NB4 (cell line): ENCODE measurements around the gene DNAH9.

Experiments used
- DNase-seq: peaks from one replicate; pipeline ENCODE4 v3.0.0; 2010; ENCODE audit warnings: low read depth
- H3K4me3 ChIP-seq: one replicate; pipeline ENCODE4 v1.5.1; 2011; ENCODE audit warnings: mild to moderate bottlenecking, low read depth, low read length, moderate library complexity
- MYC ChIP-seq: IDR thresholded peaks from 2 replicates; pipeline ENCODE4 v1.6.1; 2011; ENCODE audit warnings: low read depth, low read length
- POLR2A ChIP-seq: IDR thresholded peaks from 2 replicates; pipeline ENCODE4 v1.6.1; 2011; ENCODE audit warnings: mild to moderate bottlenecking; ENCODE audit not compliant: insufficient read length; ENCODE audit errors: extremely low read depth
- TF ChIP-seq, protein P1 (sequence below): IDR thresholded peaks from one replicate; pipeline ENCODE4 v1.5.1; 2012; ENCODE audit warnings: low read depth, low read length
- TF ChIP-seq, protein P2 (sequence below): IDR thresholded peaks from 2 replicates; pipeline ENCODE4 v1.6.1; 2011; ENCODE audit warnings: low read depth, low read length

Gene DNAH9

DNA sequence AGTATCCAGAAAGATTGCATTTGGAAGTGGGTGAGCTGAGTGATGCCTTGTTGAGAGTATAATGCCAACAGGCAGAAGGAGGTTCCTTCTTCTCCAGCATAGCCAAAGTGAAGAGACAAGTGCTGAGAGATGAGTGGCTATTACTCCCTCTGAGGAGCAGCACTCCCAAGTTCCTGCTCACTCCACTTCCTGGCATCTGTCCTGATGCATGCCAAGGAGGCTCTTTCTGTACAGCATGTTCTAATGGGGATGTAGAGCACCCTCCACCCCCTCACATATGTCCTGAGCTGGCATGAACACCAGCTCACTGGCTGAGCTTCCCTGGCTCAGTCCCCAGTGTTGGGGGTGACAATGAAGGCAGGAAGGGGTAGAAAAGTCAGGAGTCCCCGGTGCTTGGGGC is 44.2 kb upstream of the DNAH9 start:
- no peak for DNase-seq
- no peak overlapping the region for H3K4me3 ChIP-seq
- TF ChIP-seq, protein P1, sequence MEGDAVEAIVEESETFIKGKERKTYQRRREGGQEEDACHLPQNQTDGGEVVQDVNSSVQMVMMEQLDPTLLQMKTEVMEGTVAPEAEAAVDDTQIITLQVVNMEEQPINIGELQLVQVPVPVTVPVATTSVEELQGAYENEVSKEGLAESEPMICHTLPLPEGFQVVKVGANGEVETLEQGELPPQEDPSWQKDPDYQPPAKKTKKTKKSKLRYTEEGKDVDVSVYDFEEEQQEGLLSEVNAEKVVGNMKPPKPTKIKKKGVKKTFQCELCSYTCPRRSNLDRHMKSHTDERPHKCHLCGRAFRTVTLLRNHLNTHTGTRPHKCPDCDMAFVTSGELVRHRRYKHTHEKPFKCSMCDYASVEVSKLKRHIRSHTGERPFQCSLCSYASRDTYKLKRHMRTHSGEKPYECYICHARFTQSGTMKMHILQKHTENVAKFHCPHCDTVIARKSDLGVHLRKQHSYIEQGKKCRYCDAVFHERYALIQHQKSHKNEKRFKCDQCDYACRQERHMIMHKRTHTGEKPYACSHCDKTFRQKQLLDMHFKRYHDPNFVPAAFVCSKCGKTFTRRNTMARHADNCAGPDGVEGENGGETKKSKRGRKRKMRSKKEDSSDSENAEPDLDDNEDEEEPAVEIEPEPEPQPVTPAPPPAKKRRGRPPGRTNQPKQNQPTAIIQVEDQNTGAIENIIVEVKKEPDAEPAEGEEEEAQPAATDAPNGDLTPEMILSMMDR, result no peak

DNA sequence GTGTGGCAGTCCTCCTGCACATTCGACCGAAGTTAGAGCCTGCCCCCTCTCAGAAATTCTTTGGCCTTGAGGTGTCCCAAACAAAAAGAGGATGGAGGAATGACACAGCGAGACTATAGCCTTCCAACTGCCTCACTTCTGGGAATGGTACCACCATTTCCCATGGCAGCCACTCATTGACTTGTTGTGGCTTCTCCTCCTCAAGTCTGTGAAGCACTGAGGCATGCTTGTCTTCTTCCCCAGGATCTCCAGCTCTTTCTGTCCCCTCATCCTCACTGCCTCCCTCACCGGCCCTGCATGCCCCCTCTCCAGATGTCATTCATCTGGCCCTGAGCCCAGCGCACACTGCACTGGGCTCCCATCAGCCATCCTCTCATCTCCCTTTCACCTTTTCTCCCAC is 43.7 kb upstream of the DNAH9 start:
- TF ChIP-seq MYC (no peak), POLR2A (no peak)
- TF ChIP-seq, protein P2, sequence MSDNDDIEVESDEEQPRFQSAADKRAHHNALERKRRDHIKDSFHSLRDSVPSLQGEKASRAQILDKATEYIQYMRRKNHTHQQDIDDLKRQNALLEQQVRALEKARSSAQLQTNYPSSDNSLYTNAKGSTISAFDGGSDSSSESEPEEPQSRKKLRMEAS, result no peak
- TF ChIP-seq, protein P1, result no peak
- H3K4me3 ChIP-seq, result no peak overlapping the region
- DNase-seq, result no peak

DNA sequence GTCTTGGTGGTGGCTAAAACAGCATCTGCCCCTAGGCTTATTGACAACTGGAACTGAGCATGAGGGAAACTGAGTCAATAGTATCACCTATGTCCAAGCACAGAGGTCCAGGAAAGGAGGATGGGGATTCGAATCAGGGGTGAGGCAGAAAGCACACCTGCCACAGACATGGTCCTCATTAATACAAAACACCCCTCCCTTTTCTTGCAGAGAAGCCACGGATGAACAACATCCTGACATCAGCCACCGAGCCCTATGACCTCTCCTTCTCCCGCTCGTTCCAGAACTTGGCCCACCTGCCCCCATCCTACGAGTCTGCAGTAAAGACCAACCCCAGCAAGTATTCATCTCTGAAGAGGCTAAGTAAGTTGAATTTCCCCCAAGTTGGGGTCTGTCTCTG is 42.7 kb upstream of the DNAH9 start:
- no peak overlapping the region for H3K4me3 ChIP-seq
- TF ChIP-seq, protein P2, result no peak
- TF ChIP-seq POLR2A, result no peak
- TF ChIP-seq, protein P1, result no peak
- TF ChIP-seq MYC, result no peak
- DNase-seq, result no peak

DNA sequence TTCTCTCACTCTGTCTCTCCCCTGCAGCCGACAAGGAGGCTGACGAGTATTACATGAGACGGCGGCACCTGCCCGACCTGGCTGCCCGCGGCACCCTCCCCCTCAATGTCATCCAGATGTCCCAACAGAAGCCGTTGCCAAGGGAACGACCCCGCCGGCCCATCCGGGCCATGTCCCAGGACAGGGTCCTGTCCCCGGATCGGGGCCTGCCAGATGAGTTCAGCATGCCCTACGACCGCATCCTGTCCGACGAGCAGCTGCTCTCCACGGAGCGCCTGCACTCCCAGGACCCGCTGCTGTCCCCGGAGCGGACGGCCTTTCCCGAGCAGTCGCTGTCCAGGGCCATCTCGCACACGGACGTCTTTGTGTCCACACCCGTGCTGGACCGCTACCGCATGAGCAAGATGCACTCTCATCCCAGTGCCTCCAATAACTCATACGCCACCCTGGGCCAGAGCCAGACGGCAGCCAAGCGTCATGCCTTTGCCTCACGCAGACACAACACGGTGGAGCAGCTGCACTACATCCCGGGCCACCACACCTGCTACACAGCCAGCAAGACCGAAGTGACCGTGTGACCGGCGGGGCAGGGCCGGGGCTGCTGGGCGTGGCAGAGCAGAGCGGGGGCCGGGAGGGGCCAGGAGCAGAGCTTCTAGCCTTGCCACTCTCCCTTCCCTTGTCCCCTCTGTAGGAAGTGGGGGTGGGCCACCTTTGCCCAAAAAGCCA is 40.4 kb upstream of the DNAH9 start:
- no peak for DNase-seq
- TF ChIP-seq POLR2A, result no peak
- H3K4me3 ChIP-seq, result no peak overlapping the region

DNA sequence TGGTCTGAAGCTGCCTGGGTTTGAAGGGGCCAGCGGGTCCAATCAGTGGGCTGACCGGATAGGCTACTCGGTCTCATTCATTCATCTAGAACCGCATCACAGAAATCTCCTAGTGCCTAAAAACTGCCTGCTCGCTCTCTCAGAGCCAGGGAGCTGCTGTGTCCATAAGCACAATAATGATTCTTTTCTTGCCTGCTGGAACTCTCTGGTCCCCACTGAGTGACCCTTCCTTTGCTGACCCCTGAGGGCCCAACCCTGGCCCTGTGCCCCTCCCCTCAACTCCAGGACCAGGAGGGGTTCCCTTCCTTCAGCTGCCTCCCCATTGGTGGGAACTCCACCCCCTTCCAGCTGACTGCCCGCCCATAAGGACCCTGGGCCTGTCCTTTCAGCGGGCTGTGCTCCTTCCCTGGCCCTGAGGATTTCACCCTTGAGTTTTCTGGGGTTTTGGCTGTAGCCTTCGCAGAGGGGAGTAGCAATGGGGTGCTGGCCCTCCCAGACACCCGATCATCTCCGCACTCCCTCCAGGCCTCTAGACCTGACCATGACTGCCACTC is 39.5 kb upstream of the DNAH9 start:
- H3K4me3 ChIP-seq, result no peak overlapping the region
- no peak for DNase-seq
- TF ChIP-seq, protein P2, result no peak
- TF ChIP-seq MYC (no peak), POLR2A (no peak)
- TF ChIP-seq, protein P1, result no peak

DNA sequence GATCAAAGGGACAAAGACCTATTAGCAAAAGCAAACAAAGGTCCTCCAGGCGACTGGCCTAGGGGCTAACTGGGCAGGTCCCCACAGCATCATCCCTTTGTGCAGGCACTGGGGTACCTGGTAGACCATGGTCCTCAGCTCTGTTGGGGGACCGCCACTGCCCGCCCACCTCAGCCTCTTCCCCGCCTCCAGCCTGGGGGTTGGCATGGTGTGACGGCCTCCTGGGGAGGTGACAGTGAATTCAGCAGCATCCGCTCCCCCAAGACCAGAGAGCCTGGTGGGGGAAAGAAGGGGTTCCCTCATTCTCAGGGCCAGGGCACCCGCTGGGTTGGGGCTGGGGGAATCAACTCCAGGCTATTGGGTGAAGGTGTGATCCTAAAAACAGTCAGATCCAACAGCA is 38.7 kb upstream of the DNAH9 start:
- TF ChIP-seq, protein P1, result no peak
- no peak for TF ChIP-seq MYC
- no peak overlapping the region for H3K4me3 ChIP-seq
- no peak for DNase-seq
